HFFc6 (cell line): ENCODE results near the gene TAS2R16. TPM values are rescaled to one million over a fixed set of nuclear protein-coding genes. Genes with fewer than 3 reads are reported as not detected.

Source experiments
- DNase-seq: peaks from one replicate; pipeline ENCODE4 v3.0.0-alpha.2; 2018
- H3K27ac Mint-ChIP-seq: 2 replicates; pipeline ENCODE4 v1.8.0; 2020; ENCODE audit warnings: mild to moderate bottlenecking, mixed read lengths
- H3K27me3 Mint-ChIP-seq: 2 replicates; pipeline ENCODE4 v1.8.0; 2021; ENCODE audit warnings: mild to moderate bottlenecking, moderate library complexity, mixed read lengths; ENCODE audit not compliant: insufficient read depth
- H3K36me3 Mint-ChIP-seq: 2 replicates; pipeline ENCODE4 v1.8.0; 2021; ENCODE audit warnings: low read depth, mixed read lengths
- H3K4me1 Mint-ChIP-seq: 2 replicates; pipeline ENCODE4 v1.8.0; 2020; ENCODE audit warnings: low read depth, mixed read lengths
- H3K4me3 Mint-ChIP-seq: 2 replicates; pipeline ENCODE4 v1.8.0; 2020; ENCODE audit warnings: mild to moderate bottlenecking, moderate library complexity, mixed read lengths
- H3K9me3 Mint-ChIP-seq: 2 replicates; pipeline ENCODE4 v1.8.0; 2020; ENCODE audit warnings: mild to moderate bottlenecking, mixed read lengths
- CTCF ChIP-seq: fragments of 200-600 bp; sonication (generic); IDR thresholded peaks from 2 replicates; pipeline ENCODE4 v1.5.0; 2021; ENCODE audit warnings: antibody characterized with exemption, mild to moderate bottlenecking
- total RNA-seq, 6 experiments: library from RNA; stranded (reverse); fragmentation: NEBNext Ultra II Directional; extraction: Animal tissue kit (Norgen Biotek cat#: 25700); gene quantifications; 2 replicates in 1 of 6; 3 replicates in 5 of 6; pipeline ENCODE4 v1.2.3, GENCODE V29; 2021

The TAS2R16 gene
- total RNA-seq, 6 experiments from 2014 or later = not detected

GRCh38 chr7:123022576-123022975 lies 27.1 kb upstream of the TAS2R16 start:
- no peaks in the 10 kb centered on the region for H3K4me1 Mint-ChIP-seq
- no peak for DNase-seq

GRCh38 chr7:123012435-123012834 lies 16.9 kb upstream of the TAS2R16 start:
- Mint-ChIP-seq H3K36me3 (no peaks in the 10 kb centered on the region), H3K4me3 (no peak overlapping the region), H3K9me3 (peaks cover 35% of the 10 kb centered on the region), H3K27me3 (no peaks in the 10 kb centered on the region), H3K27ac (no peak overlapping the region), H3K4me1 (no peaks in the 10 kb centered on the region)
- no peak for TF ChIP-seq CTCF
- no peak for DNase-seq

More at GRCh38 chr7:123022576-123022975, 27.1 kb upstream of the TAS2R16 start:
- Mint-ChIP-seq H3K27ac (no peak overlapping the region), H3K9me3 (peaks cover 44% of the 10 kb centered on the region), H3K36me3 (no peaks in the 10 kb centered on the region), H3K27me3 (no peaks in the 10 kb centered on the region), H3K4me3 (no peak overlapping the region)
- no peak for TF ChIP-seq CTCF

GRCh38 chr7:123011766-123012369 lies 16.4 kb upstream of the TAS2R16 start:
- H3K27ac Mint-ChIP-seq = no peak overlapping the region
- no peak overlapping the region for H3K4me3 Mint-ChIP-seq
- H3K4me1 Mint-ChIP-seq = no peaks in the 10 kb centered on the region
- H3K36me3 Mint-ChIP-seq = no peaks in the 10 kb centered on the region
- H3K27me3 Mint-ChIP-seq = no peaks in the 10 kb centered on the region
- TF ChIP-seq CTCF = no peak
- H3K9me3 Mint-ChIP-seq = peaks cover 33% of the 10 kb centered on the region
- no peak for DNase-seq

- Mint-ChIP-seq H3K4me1 (no peaks in the 10 kb centered on the region), H3K9me3 (peaks cover 44% of the 10 kb centered on the region), H3K36me3 (no peaks in the 10 kb centered on the region), H3K4me3 (no peak overlapping the region), H3K27me3 (no peaks in the 10 kb centered on the region), H3K27ac (no peak overlapping the region)
- DNase-seq = no peak
- TF ChIP-seq CTCF = no peak
Observed at GRCh38 chr7:123004931-123005330, 9.4 kb upstream of the TAS2R16 start.

GRCh38 chr7:123003539-123004126 lies 8.1 kb upstream of the TAS2R16 start:
- no peak for TF ChIP-seq CTCF
- no peaks in the 10 kb centered on the region for H3K4me1 Mint-ChIP-seq
- peaks cover 45% of the 10 kb centered on the region for H3K9me3 Mint-ChIP-seq
- no peaks in the 10 kb centered on the region for H3K36me3 Mint-ChIP-seq
- no peak overlapping the region for H3K4me3 Mint-ChIP-seq
- H3K27ac Mint-ChIP-seq = no peak overlapping the region
- DNase-seq = no peak
- H3K27me3 Mint-ChIP-seq = no peaks in the 10 kb centered on the region
